DMS153 treated with DMSO at 0.1 percent for 48 hours (cell line): ENCODE results near the gene NR1H3.
A peak's percentile ranks its signal among the peaks of the same experiment; 100 is the strongest.
"Not testable (repeated sequence)": the region's sequence is repeated elsewhere in the genome, so short reads cannot be mapped to it uniquely, and the experiment has no call there.

ENCODE experiments used
- DNase-seq: peaks from one replicate; lab custom pipeline; 2025; ENCODE audit not compliant: unreplicated experiment; lab: John Stamatoyannopoulos, UW

Gene NR1H3

GRCh38 chr11:47257517-47258316 is at the start of gene NR1H3:
NR1H3 (plus strand) TSS chr11:47257996; CDS start chr11:47259217, 1,221 bp downstream.
- DNase-seq = no peak

GRCh38 chr11:47208008-47208552 is 49.7 kb upstream of the NR1H3 start:
- DNase-seq = not testable (repeated sequence)

GRCh38 chr11:47208628-47209027 is 49.2 kb upstream of the NR1H3 start:
- no peak for DNase-seq

DNA sequence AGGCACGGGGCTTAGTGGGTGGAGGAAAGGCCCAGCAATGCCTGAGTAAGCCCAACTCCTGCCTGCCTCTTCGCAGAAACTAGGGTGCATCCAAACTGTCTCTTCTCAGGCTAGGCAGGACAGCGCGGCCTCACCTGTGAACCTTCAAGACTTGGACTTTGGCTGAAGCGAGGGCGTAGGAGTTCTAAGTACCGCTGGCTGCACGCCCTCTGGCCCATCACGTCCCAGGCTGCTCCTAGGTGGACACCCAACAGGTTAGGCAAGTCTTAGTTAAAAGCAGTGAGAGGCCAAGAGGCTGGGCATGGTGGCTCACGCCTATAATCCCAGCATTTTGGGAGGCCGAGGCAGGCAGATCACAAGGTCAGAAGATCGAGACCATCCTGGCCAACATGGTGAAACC is 44.9 kb upstream of the NR1H3 start:
- no peak for DNase-seq

DNA sequence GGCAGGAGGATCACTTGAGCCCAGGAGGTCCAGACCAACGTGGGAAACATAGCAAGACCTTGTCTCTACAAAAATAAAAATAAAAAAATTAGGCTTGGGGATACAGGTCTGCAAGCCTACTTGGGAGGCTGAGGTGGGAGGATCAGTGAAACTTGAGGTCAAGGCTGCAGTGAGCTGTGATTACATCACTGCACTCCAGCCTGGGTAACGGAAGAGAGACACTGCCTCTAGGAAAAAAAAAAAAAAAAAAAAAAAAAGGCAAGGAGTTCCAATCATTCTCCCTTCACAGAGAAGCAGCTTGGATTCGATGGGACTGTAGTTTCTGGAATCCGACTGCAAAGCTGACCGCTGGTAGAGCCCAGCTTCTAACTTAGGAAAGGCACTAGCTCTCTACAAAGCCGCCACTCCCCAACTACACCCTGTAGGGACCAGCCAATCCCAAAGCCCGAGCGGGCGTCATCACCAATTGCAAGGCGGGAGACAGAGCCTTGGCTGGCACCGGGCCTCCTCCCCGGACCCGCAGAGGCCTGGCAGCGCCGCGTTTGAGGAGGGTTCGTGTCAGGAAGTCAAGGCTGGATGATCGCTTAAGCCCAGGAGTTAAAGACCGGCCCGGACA is 43.7 kb upstream of the NR1H3 start:
- peak; percentile 75 for DNase-seq

GRCh38 chr11:47215366-47215910 is 42.4 kb upstream of the NR1H3 start:
- DNase-seq = peak; percentile 54

DNA sequence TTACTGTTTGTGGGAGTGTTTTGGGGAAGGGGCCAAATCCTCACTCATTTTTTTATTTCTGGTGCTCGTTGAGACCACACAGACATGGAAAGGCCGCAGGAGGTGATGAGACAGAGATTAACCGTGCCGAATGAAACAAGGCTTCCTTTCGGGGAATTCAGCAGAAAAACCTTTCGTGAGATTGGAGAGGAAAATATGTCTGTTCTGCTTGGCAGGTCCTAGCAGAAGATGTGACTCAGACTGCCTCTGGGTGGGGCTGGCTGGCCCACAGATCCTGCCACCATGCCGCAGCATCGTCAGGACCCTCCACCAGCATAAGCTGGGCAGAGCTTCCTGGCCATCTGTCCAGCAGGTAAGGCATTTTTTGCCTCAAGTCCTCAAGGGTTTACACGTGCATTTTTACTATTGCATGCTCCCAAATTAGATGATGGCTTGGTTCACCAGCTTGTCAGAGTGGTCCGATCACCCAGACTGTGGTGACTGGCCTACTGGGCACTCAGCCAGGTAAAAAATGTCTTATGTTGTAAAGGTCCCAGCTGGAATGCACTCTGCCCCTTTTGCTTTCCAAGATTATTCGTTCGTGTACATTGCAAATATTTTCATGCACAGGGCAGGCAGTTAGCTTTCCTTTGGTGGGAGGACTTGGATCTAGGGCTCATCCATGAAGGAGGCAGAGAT is 41.5 kb upstream of the NR1H3 start:
- no peak for DNase-seq

DNA sequence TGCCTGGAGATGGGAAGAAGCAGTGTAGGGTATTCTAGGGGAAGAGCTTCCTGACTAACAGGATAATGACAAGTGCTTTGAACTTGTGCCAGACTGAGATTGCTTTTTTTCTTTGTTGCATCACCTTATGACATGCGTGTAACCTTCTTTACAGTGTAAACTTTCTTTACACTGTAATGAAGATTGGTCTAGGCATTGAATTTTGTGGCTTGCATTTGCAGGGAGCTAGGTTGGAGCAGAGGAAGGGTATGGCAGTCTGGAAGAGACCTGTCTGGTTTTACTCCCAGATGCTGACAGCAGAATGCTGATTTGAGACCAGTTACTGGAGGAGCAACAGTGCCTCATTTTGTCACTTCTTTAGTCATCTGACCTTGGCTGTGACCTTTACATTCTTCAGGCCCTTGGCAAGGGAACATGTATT is 37.4 kb upstream of the NR1H3 start:
- DNase-seq = no peak

GRCh38 chr11:47222696-47223095 is 35.1 kb upstream of the NR1H3 start:
- no peak for DNase-seq

- no peak for DNase-seq
Observed at GRCh38 chr11:47225552-47226400, 32.0 kb upstream of the NR1H3 start.

DNA sequence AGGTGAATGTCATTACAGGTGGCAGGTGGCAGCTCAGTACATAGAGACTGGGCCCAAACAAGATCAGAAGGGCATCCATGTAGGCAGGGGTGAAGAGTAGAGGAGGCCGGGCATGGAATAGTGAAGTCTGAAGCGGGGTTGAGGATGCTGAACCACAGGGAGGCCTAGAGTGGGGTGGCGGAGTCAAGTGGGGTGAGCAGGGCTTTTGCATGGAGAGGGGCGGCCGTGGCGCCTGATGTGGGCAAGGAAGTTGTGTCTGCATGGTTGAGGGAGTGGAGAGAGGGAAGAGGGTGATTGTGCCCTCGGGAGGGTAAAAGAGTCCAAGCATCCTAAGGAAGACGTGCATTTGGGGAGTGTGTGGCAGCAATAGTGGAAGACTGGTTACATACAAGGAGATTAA is 28.6 kb upstream of the NR1H3 start:
- no peak for DNase-seq

- DNase-seq = no peak
Observed at GRCh38 chr11:47233051-47233450, 24.7 kb upstream of the NR1H3 start.

DNA sequence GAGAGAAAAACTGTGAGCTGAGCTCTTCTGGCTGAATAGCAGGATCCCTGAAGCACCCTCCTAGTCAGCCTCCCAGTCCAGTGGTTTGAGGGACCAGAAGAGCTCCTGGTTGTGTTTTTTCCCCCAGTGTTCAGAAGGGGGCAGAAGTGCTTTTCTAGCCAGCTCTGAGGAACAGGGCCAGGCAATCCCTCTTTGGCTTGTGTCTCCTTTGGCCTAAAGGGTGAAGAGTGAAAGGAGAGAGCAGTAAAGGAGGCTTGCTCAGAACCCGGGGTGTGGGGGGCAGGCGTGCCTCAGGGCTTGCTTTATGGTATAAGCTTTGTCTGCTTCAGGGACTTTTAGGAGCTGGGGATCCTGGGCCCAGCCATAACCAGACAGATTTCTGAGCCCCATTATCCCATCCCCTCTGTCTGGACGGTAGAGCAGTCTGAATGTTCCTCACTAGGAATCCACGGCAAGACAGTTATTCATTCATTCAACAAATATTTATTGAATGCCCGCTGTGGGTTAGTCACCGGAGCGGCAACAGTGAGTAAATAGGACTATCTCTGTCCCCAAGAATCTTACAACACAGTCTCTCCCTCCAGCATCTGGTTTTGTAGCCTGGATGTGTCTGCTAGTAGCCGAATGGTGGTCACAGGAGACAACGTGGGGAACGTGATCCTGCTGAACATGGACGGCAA is 23.7 kb upstream of the NR1H3 start:
- peak; percentile 58 for DNase-seq

DNA sequence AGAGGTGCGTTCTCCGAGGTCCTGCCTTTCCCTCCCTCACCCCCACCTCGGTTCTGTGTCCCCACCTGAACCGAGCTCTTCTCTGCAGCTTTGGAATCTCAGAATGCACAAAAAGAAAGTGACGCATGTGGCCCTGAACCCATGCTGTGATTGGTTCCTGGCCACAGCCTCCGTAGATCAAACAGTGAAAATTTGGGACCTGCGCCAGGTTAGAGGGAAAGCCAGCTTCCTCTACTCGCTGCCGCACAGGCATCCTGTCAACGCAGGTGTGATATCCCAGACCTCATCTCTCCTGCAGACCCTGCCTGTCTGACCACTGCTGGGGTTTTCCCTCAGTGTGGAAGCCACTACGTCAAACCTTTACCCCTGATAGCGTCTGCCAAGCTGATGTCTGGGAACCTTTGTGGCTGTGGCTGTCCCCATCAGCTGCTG is 23.1 kb upstream of the NR1H3 start:
- DNase-seq = peak; percentile 58

DNA sequence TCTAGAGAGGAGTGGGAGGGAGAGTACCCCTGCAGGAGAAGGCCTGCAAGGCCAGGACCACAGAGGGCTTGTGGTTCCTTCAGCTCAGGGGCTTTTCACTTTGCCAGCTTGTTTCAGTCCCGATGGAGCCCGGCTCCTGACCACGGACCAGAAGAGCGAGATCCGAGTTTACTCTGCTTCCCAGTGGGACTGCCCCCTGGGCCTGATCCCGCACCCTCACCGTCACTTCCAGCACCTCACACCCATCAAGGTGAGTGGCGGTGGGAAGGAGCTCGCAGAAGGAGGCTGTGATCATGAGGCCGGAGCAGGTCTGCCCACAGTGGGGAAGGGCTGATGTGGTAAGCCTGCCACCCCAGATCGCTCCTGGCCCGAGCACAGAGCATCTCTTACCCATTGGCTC is 22.6 kb upstream of the NR1H3 start:
- DNase-seq = no peak

DNA sequence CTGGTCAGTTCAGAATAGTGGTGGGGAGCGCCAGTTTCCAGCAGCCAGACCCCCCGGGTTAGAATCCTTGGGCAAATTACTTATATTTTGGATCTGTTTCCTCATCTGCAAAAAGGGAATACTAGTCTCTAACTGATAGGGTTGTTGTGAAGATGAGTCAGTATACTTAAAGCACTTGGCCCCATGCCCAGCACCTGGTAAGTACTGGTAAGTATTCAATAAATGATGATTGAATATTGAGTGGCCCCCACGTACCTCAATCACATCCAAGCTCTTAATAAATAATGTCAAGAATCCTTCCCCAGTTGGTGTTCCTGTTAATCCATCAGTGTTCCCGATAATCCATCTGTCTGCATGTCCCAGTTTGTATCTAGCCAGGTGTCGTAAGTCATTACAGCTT is 21.3 kb upstream of the NR1H3 start:
- no peak for DNase-seq

DNA sequence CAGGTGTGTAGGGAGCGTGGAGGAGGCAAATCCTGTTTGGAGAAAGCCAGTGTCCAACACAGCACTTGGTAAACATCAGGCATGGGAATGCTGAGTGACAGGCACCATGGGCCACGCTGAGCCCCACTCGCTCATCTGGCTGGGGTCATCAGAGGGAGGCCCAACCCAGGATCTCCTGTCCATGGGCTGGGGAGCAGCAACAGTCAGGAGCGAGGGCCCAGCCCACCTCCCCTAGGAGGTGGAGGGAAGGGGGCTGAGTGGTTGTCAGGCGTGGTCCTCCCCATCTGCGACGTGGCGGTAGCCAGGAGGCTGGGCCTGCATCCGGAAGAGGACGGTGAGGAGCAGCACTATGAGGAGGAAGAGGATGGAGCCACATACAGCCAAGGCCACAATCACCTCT is 17.9 kb upstream of the NR1H3 start:
- no peak for DNase-seq

DNA sequence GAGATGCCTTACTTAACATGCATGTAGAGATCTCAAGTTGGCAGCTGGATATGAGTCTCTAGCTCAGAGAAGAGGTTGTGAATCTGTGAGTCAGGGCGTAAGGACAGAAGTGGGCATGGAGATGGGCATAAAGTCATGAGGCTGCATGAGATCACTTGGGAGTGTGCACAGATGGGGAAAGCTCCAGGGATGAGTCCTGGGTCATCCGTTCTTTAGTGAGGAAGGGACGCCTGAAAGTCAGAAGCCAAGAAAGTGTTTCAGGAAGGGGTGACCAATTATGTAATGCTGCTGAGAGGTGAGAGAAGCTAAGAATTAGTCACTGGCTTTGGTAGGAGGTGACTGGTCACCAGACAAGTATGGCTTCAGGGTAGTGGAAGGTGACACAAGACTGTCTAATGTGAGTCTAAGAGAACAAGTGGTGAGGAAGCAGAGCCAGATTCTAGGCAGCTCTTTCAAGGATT is 15.9 kb upstream of the NR1H3 start:
- no peak for DNase-seq

- no peak for DNase-seq
Observed at GRCh38 chr11:47242596-47243192, 15.1 kb upstream of the NR1H3 start.
